Measurements from ENCODE around the gene CKS1B. TPM values are rescaled to one million over a fixed set of nuclear protein-coding genes. Genes with fewer than 3 reads are reported as not detected.
"Not testable (repeated sequence)": the region's sequence is repeated elsewhere in the genome, so short reads cannot be mapped to it uniquely, and the experiment has no call there.

CKS1B gene
- total RNA-seq, 3 donors from 2014 or later: 26.8 to 52.4 (median 29.3) TPM

- TF ChIP-seq, protein P1, sequence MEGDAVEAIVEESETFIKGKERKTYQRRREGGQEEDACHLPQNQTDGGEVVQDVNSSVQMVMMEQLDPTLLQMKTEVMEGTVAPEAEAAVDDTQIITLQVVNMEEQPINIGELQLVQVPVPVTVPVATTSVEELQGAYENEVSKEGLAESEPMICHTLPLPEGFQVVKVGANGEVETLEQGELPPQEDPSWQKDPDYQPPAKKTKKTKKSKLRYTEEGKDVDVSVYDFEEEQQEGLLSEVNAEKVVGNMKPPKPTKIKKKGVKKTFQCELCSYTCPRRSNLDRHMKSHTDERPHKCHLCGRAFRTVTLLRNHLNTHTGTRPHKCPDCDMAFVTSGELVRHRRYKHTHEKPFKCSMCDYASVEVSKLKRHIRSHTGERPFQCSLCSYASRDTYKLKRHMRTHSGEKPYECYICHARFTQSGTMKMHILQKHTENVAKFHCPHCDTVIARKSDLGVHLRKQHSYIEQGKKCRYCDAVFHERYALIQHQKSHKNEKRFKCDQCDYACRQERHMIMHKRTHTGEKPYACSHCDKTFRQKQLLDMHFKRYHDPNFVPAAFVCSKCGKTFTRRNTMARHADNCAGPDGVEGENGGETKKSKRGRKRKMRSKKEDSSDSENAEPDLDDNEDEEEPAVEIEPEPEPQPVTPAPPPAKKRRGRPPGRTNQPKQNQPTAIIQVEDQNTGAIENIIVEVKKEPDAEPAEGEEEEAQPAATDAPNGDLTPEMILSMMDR (IDR thresholded peaks at IDR 0.05): no peak
- Histone ChIP-seq H3K36me3 (ENCODE audit: low read depth) (no peaks in the 10 kb centered on the region), H3K4me3 (peak overlapping the region; percentile 50), H3K9me3 (no peaks in the 10 kb centered on the region), H3K4me1 (ENCODE audit: low read depth) (peaks cover 11% of the 10 kb centered on the region)
- intact Hi-C loops (cut with DNase I, micrococcal nuclease): no loop called here
- DNase-seq: peak in 2 of 3 donors; percentile 42 to 55
- no peak for ATAC-seq
These were observed 9.4 kb downstream of the CKS1B start for GRCh38 chr1:154983776-154984466.

DNA sequence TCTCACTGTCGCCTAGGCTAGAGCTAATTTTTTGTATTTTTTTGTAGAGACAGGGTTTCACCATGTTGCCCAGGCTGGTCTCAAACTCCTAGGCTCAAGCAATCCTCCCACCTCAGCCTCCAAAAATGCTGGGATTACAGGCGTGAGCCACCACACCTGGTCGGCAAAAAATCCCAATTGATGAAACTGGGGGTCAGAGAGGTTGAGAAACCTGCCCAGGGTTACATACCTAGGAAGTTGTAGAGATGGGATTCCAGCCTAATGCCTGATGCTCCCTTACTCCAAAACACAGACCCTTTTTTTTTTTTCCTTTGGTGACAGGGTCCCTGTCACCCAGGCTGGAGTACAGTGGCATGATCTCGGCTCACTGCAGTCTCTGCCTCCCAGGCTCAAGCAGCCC is 12.3 kb downstream of the CKS1B start:
- H3K4me3 ChIP-seq; H3K36me3 ChIP-seq (ENCODE audit: low read depth); H3K9me3 ChIP-seq; ATAC-seq; intact Hi-C loops (cut with DNase I, micrococcal nuclease); DNase-seq: not testable (repeated sequence)
- H3K4me1 ChIP-seq (ENCODE audit: low read depth): peaks cover 18% of the 10 kb centered on the region

DNA sequence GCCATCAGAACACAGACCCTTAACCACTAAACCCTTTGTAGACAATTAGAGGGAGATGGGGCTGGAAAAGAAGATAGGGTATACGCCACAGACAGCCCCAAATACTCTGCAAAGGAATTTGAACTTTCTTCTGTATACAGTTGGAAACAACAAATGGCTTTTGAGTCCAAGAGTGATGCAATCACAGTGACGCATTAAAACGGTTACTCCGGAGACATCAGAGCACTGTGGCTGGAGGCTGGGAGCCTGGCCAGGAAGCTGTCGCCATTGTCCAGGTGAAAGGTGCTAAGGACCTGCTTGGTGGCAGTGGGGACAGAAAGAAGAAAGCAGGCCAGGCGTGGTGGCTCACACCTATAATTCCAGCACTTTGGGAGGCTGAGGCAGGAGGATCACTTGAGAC is 12.8 kb downstream of the CKS1B start:
- peak in 1 of 3 donors; percentile 38 for DNase-seq
- TF ChIP-seq, protein P1 (IDR thresholded peaks at IDR 0.05): no peak

DNA sequence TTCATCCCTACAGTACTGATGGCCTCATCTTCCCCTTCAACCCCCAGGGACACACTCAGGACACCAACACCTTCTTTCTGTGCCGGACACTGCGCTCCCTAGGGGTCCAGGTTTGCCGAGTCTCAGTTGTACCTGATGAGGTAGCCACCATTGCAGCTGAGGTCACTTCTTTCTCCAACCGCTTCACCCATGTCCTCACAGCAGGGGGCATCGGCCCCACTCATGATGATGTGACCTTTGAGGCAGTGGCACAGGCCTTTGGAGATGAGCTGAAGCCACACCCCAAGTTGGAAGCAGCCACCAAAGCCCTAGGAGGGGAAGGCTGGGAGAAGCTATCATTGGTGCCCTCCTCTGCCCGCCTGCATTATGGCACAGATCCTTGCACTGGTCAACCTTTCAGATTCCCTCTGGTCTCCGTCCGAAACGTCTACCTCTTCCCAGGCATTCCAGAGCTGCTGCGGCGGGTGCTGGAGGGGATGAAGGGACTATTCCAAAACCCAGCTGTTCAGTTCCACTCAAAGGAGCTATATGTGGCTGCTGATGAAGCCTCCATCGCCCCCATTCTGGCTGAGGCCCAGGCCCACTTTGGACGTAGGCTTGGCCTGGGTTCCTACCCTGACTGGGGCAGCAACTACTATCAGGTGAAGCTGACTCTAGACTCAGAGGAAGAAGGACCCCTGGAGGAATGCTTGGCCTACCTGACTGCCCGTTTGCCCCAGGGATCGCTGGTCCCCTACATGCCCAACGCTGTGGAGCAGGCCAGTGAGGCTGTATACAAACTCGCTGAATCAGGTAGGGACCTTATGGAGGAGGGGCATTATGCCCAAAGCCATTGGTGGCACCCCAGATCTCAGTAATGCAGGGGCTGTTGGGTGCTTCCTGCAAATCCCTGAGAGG is 13.8 kb downstream of the CKS1B start:
- intact Hi-C loops (cut with DNase I, micrococcal nuclease): no loop called here
- DNase-seq (peak in 2 of 3 donors; percentile 23 to 38), ATAC-seq (no peak)
- TF ChIP-seq, protein P1 (IDR thresholded peaks at IDR 0.05): no peak
- Histone ChIP-seq H3K4me1 (ENCODE audit: low read depth) (peaks cover 18% of the 10 kb centered on the region), H3K9me3 (no peaks in the 10 kb centered on the region), H3K36me3 (ENCODE audit: low read depth) (no peaks in the 10 kb centered on the region), H3K4me3 (no peak overlapping the region)

More for the DNA sequence above, 12.8 kb downstream of the CKS1B start:
- H3K4me3 ChIP-seq: no peak overlapping the region
- no peaks in the 10 kb centered on the region for H3K9me3 ChIP-seq
- peaks cover 18% of the 10 kb centered on the region for H3K4me1 ChIP-seq (ENCODE audit: low read depth)
- ATAC-seq: no peak
- intact Hi-C loops (cut with DNase I, micrococcal nuclease): no loop called here
- H3K36me3 ChIP-seq (ENCODE audit: low read depth): no peaks in the 10 kb centered on the region

DNA sequence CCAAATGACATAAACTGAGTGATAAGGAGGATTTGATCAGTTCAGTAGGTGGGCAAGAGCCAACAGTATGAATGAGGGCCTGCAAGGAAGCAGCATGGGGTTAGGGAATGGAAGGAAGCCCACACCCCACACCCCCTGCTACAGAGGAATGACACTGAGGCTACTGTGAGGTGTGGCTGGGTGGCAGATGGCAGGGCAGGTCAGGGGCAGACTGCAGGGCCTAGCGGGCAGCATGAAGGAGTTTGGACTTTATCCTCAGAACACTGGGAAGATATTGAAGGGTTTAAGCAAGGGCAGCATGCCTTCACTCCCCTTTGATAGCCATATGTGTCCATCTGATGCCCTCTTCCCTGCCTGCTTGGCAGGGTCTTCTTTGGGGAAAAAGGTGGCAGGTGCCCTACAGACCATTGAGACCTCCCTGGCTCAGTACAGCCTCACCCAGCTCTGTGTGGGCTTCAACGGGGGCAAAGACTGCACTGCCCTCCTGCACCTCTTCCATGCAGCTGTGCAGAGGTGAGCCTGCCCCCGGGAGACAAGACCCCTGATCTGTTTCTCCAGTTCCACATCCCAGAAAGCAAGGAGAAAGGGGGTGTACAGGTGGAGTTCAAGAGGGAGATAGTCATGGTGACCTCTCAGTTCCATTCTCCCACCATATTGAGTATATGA is 14.8 kb downstream of the CKS1B start:
- H3K9me3 ChIP-seq: no peaks in the 10 kb centered on the region
- intact Hi-C loops (cut with DNase I, micrococcal nuclease): no loop called here
- H3K4me3 ChIP-seq: no peak overlapping the region
- H3K4me1 ChIP-seq (ENCODE audit: low read depth): peaks cover 10% of the 10 kb centered on the region
- H3K36me3 ChIP-seq (ENCODE audit: low read depth): no peaks in the 10 kb centered on the region
- DNase-seq (peak in 2 of 3 donors; percentile 22 to 30), ATAC-seq (peak; percentile 59)
- TF ChIP-seq, protein P1 (IDR thresholded peaks at IDR 0.05): no peak
